HG02588 (cell line): ENCODE measurements around the gene OR5B17.
"Not testable (repeated sequence)": the region's sequence is repeated elsewhere in the genome, so short reads cannot be mapped to it uniquely, and the experiment has no call there.

Source experiments
- ATAC-seq: cut with Tn5 transposase; IDR thresholded peaks from one replicate; pipeline ENCODE4 v1.9.1; 2021; ENCODE audit warnings: mild to moderate bottlenecking, moderate library complexity; ENCODE audit not compliant: unreplicated experiment

The OR5B17 gene

GRCh38 chr11:58358969-58359368 lies at the start of gene OR5B17:
Gene OR5B17 (minus strand): TSS chr11:58359069. CDS start chr11:58359069, 0 bp downstream.
- ATAC-seq: no peak

- ATAC-seq: no peak
These were observed 47.9 kb upstream of the OR5B17 start, which contains the start of gene OR5B3 for GRCh38 chr11:58406774-58407173. Gene OR5B3 (minus strand): TSS chr11:58406874. CDS start chr11:58403409, 3,465 bp downstream.

- ATAC-seq: not testable (repeated sequence)
These were observed 40.8 kb upstream of the OR5B17 start for GRCh38 chr11:58399622-58400021.

- ATAC-seq: no peak
These were observed 36.7 kb upstream of the OR5B17 start for GRCh38 chr11:58395581-58395980.

- no peak for ATAC-seq
These were observed 35.3 kb upstream of the OR5B17 start for GRCh38 chr11:58394195-58394594.

- no peak for ATAC-seq
These were observed 33.9 kb upstream of the OR5B17 start for GRCh38 chr11:58392746-58393145.

- ATAC-seq: no peak
These were observed 33.0 kb upstream of the OR5B17 start for GRCh38 chr11:58391879-58392278.

- no peak for ATAC-seq
These were observed 31.7 kb upstream of the OR5B17 start for GRCh38 chr11:58390551-58391063.

- ATAC-seq: no peak
These were observed 4.1 kb downstream of the OR5B17 start for GRCh38 chr11:58354727-58355126.

- ATAC-seq: no peak
These were observed 13.7 kb downstream of the OR5B17 start for GRCh38 chr11:58345204-58345603.

GRCh38 chr11:58334708-58335107 lies 24.2 kb downstream of the OR5B17 start:
- ATAC-seq: no peak

GRCh38 chr11:58330861-58331260 lies 28.0 kb downstream of the OR5B17 start:
- ATAC-seq: no peak

GRCh38 chr11:58318532-58318931 lies 40.3 kb downstream of the OR5B17 start:
- no peak for ATAC-seq

- ATAC-seq: no peak
These were observed 42.7 kb downstream of the OR5B17 start for GRCh38 chr11:58316142-58316541.
